Sigmoid colon (tissue), 4 donors: ENCODE results near the gene LRRC70.

Source experiments
- CTCF ChIP-seq, 4 experiments: fragments of 450-650 bp in 3 of 4; fragments of 200-600 bp in 1 of 4; IDR thresholded peaks; one replicate each; pipeline ENCODE4 v1.5.1; 2016 to 2019; ENCODE audit warnings: antibody characterized with exemption in 4 of 4, mild to moderate bottlenecking in 3 of 4, moderate library complexity in 2 of 4
- EP300 ChIP-seq, 4 donors: sonication (generic); formaldehyde crosslinking; IDR thresholded peaks; one replicate each; pipeline ENCODE4 v1.6.1; 2017; ENCODE audit warnings: antibody characterized with exemption in 4 of 4
- POLR2AphosphoS5 ChIP-seq, 4 donors: sonication (generic); formaldehyde crosslinking; IDR thresholded peaks; one replicate each; pipeline ENCODE4 v1.6.1; 2017; ENCODE audit warnings: antibody characterized with exemption in 4 of 4

DNA sequence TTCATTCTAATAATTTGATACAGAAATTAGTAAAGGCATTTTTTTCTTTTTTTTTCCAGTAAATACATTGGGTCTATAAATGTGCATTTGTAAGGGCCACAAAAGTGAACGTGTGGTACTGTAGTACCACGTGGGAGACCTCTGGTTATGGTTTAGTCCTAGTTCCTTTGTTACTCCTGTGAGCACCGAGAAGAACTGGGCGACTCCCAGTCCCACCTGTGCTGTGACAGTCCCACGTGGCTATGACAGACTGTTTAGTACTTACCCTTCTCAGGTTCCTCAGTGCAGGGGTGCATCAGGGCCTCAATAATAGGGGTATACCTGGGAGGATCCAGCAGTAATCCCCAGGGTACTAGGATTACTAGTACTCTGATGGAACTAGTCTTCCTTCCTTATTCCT lies 49.3 kb downstream of the LRRC70 start:
- TF ChIP-seq CTCF (IDR thresholded peaks at IDR 0.05) = no peak
- TF ChIP-seq POLR2AphosphoS5 (IDR thresholded peaks at IDR 0.05) = no peak
- TF ChIP-seq EP300 (IDR thresholded peaks at IDR 0.05) = no peak
